DMS153 (cell line): Measurements from ENCODE around the gene EXD1.
"Not testable (repeated sequence)": the region's sequence is repeated elsewhere in the genome, so short reads cannot be mapped to it uniquely, and the experiment has no call there.

ENCODE experiments used
- DNase-seq: peaks from one replicate; lab custom pipeline; 2025; lab: John Stamatoyannopoulos, UW

EXD1 gene, protein sequence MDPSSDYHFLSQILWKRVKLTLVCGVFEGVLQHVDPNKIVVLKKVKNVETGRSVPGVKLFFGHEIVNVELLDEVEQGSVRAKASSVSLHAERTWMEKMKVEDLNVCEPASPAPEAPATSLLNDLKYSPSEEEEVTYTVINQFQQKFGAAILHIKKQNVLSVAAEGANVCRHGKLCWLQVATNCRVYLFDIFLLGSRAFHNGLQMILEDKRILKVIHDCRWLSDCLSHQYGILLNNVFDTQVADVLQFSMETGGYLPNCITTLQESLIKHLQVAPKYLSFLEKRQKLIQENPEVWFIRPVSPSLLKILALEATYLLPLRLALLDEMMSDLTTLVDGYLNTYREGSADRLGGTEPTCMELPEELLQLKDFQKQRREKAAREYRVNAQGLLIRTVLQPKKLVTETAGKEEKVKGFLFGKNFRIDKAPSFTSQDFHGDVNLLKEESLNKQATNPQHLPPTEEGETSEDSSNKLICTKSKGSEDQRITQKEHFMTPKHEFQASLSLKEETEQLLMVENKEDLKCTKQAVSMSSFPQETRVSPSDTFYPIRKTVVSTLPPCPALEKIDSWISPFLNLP

DNA sequence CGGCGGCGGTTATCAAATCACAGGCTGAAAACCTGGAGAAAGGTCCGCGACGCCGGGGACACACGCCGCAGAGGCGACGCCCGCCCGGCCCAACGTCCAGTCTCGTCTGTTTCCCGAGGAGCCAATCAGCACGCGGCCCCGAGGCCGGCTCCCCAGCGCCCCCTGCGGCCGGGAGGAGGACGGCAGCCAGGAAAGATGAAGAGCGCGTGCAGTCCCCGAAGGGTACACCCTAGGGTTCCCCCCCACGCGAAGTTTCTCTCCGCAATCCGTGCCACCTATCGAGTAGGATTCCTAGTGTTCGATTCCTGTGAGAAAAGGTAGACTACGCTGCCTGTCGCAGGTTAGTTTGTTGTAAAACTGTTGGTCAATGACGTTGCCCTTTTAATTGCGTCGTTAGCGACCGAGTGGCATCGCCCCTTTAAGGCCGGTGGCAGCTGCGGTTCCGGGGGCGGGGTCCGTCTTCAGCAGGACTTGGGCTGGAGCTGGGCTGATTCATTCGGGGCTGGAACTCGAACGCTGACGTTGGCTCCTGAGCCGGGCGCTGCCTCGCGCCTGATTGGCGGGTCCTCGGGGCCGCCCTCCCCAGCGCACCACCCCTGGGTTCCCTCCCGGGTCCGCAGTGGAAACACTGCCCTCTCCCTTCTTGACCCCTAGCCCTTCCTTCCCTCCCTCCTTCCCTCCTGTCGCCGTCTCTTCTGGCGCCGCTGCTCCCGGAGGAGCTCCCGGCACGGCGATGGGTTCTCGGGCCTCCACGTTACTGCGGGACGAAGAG, at the start of gene EXD1, which contains the start of gene CHP1:
EXD1 (minus strand) TSS at position 108 of the 772 bp plus-strand sequence. CDS start 4,182 bp downstream, outside the sequence.
CHP1 (plus strand) TSS at position 619 of the 772 bp plus-strand sequence; CDS start at position 734, 115 bp downstream.
- DNase-seq, result peak; percentile 66

DNA sequence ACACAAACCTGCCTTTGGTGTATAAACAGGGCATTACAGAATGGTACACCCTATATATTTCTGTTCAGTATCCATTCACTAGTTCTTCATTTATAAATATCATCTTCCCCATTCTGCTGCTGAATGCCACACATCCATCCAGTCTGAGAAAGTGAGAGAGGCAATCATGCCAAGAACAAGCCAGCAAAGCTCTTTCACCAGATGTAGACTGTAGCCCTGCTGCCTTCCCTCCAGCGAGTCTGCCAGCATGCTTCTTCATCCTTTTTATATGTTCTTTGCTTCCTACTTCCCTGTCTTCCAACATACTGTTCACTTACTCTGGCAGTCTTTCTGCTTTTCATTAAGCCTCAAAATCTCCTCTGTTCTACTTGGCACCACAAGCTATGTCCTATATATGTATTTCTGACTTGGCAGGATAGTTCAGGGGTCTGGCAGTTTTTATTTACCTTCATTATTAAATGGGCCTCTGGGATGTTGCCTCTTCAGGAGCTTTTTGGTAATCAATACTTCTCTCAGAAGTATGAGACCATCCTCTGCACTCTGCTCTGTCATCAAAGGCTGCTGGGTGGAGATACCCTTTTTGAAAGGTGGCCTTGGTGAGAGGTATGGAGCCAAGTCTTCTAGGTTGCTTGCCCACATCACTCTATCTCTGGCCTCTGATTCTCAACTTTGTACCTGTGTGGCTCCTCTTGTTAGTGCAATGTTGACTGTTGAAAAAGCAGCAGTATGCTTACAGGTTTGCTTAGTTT, 49.2 kb upstream of the EXD1 start:
- no peak for DNase-seq

DNA sequence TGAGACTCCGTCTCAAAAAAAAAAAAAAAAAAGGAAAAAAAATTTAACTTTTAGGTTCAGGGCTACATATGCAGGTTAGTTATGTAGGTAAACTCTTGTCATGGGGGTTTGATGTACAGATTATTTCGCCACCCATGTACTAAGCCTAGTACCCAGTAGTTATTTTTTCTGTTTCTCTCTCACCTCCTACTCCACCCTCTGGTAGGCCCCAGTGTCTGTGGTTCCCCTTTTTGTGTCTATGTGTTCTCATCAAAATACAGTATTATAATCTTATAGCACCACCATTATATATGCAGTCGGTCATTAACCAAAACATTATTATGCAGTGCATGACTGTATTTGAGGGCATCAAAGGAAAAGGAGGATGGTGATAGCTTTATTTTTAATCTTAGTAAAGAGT, 47.8 kb upstream of the EXD1 start:
- DNase-seq, result no peak

GRCh38 chr15:41276831-41277230, 46.3 kb upstream of the EXD1 start:
- DNase-seq, result no peak

DNA sequence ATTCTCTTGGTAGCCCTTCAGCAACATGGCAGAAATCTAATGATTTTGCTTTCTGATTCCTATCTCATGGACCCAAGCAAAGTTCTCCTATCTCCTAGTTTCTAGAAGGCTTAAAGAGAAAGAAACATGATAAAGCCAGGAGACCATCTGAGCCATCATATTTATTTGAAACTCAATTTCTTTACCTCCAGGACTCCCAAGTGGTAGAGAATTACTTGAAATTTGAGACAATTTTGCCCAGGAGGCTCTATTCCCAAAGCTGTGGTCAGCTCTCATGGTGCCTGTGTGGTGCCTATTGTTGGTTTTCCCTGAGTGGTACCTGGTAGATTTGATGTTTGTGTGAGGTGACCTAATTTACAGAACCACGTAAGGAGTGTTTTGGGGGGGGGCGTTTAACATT, 39.3 kb upstream of the EXD1 start:
- no peak for DNase-seq

DNA sequence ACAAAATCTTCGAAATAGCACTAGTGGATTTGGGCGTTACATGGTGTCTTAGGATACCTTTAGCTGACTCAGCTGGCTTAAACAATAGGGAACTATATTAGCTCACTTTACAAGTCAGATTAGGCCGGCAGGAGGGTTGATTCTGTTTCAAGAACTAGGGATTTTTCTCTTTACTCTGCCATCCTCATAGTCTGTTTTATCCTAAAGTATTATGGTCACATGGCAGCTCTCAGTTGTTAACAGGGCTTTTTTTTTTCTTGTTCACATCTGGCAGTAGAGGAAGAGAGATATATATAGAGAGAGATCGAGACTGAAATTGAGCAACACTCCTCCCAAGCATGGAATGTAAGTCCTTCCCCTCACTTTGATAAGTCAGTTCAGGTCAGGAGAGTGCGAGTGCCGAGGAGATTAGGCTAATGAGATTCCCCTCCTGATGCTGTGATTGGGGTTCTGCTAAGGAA, 33.4 kb upstream of the EXD1 start:
- DNase-seq, result no peak

DNA sequence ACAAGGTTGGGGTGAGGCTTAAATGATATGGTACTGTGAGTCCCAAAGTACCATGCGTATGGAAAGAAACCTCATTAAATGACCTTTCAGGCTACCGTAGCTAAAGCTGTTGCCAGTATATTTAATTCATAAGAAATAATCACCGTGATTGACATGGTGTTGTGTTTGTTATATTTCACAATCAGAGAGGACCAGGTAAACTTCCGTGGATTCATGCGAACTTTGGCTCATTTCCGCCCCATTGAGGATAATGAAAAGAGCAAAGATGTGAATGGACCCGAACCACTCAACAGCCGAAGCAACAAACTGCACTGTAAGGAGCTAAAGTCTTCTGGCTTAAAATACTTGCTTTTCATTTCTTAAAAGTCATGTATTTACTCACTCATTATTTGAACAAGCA, 32.0 kb upstream of the EXD1 start:
- DNase-seq, result no peak

- not testable (repeated sequence) for DNase-seq
Observed at GRCh38 chr15:41260924-41261323, 30.4 kb upstream of the EXD1 start.

- DNase-seq, result no peak
Observed at GRCh38 chr15:41259546-41260189, 29.1 kb upstream of the EXD1 start.

DNA sequence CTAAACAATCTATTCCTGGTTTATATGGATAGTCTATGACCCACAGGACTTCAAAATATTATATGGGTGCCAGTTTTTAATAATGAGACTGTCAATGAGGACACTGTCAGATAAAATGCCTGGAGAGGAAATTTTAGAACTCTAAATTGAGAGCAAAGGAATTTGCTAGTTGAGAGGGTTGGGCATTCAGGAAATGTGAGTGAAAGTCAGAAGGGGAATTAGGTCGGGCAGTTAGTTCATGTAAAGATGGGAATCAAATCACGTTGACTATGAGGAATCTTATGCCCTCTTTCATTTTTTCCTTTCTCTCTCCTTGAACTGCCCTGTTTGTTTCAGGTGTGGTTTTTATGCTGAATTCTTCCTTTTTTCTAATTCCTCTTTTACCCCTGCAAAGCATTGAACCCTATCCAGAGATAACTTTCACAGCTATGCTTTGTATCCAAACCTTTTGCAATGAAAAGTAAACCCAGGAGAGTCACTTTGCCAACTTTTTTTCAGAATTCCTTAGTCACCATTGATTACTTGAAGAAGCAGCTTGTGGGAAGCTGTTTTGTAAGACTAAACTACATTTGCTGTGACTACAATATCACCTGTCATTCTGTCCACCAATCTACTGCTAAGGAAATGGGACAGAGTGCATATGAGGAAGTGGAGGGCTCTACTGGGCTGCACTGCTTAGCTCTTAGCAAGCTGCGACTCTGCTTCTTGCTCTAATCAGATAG, 28.4 kb upstream of the EXD1 start:
- no peak for DNase-seq

DNA sequence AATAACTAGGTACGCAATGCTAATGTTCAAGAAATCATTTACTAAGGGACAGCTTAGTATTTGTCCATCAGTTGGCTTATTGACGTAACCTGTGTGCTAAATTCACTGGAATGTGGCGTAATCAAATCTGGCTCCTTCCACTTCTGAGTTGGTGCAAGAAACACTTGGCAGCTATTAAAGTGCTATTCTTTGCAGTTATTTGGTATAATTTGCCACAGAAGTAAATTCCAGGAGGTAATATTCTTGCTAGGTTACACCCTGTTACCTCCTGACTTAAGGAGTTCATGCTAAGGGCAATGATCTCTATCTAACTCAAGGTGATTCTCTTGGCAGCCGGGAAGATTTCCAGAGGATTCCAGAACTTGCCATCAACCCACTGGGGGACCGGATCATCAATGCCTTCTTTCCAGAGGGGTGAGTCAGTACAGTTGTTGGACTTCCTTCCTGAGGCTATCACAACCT, 26.1 kb upstream of the EXD1 start:
- no peak for DNase-seq

DNA sequence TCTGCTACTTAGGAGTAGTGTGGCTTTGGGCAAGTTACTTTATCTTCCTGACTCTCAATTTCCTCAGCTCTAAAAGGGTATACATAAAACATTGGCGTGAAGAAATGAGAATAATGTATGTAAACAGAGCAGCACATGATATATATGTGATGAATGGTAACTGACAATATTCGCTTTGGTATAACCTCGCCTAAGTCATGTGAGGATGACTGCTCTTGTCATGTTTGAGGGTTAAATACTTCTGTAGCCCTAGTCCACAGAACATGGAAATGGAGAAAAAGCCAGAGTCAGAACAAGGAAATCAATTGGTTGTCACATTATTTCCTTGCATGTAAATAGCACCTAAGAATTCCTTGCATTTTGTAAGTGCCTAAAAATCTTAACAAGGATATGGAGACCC, 25.5 kb upstream of the EXD1 start:
- DNase-seq, result no peak

GRCh38 chr15:41254560-41254959, 24.0 kb upstream of the EXD1 start:
- DNase-seq, result no peak

DNA sequence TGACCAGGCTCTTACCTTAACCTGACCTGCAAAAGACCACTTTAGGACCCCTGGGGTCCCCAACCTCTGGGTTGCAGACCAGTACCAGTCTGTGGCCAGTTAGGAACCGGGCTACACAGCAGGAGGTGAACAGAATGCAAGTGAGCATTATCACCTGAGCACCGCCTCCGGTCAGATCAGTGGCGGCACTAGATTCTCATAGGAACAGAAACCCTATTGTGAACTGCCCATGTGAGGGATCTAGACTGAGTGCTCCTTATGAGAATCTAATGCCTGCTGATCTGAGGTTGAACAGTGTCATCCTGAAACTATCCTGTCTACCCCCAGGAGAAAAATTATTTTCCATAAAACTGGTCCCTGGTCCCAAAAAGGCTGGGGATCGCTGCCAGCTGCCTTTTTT, 20.9 kb upstream of the EXD1 start:
- DNase-seq, result no peak

DNA sequence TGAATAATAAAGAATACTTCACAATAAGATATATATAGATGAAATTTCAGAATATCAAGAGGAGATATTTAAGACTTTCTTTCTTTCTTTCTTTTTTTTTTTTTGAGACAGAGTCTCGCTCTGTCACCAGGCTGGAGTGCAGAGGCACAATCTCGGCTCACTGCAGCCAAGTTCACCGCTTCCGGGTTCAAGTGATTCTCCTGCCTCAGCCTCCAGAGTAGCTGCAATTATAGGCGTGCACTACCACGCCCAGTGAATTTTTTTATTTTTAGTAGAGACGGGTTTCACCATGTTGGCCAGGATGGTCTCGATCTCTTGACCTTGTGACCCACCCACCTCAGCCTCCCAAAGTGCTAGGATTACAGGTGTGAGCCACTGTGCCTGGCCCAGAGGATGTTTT, 20.2 kb upstream of the EXD1 start:
- not testable (repeated sequence) for DNase-seq

DNA sequence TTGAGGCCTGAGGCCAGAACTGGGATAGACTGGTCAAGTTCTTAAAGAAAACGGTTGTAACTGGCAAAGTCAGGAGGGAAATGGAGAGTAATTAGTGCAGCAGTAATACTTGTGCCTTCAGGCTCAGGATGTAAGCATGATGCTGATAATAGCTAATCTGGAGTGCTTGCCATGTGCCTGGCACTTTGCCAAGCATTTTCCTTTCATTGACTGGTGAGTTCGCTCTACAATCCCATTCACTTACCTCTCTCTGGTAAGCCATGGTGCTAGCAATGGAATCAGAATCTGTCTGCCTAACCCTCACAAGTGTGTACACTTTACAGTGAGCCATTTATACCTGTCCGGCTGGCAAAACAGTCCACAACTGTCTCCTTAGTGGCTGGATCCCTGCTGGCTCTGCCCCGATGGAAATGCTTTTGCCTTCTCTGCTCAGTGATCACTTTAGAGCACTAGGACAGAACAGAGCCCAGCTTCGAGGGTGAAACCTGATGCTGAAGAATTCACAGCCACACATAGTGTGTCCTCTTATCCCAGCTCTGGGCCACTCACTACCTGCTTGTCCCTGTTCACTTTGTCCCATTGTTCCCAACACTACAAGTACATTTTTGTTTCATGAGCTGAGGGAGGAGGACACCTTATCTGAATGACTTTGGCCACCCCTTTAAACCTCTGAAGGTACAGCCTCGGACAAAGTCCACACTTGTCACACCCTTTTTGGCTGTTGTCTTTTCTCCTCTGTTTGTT, 10.8 kb upstream of the EXD1 start:
- peak; percentile 63 for DNase-seq

DNA sequence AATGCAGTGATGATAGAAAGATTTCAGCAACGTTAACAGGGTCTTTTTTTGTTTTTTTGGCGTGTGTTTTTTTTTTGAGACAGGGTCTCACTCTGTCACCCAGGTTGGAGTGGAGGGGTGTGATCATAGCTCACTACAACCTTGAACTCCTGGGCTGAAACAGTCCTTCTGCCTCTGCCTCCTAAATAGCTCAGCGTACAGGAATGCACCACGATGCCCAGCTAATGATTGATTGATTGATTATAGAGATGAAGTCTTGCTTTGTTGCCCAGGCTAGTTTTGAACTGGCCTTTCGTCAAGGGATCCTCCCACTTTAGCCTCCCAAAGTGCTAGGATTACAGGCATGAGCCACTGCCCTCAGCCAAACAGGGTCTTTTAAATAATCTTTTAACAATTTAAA, 7.5 kb upstream of the EXD1 start:
- no peak for DNase-seq

DNA sequence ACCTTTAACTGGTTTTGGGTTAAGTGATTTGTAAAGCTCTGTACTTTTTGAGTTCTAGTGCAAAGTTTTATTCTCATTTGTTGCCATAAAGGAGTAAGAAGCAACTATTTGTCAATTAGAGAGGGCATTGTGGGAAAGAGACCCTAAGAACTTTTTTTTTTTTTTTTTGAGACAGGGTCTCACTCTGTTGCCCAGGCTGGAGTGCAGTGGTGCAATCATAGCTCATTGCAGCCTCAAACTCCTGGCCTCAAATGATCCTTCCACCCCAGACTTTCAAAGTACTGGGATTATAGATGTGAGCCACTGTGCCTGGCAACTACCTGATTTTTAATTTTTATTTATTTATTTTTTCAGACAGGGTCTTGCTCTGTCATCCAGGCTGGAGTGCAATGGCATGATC, 5.4 kb upstream of the EXD1 start:
- no peak for DNase-seq

- not testable (repeated sequence) for DNase-seq
Observed at GRCh38 chr15:41235228-41235627, 4.7 kb upstream of the EXD1 start.

GRCh38 chr15:41233367-41233771, 2.8 kb upstream of the EXD1 start:
- DNase-seq, result no peak
